ENCODE measurements around the gene ARCN1. TPM values are rescaled to one million over a fixed set of nuclear protein-coding genes. Genes with fewer than 3 reads are reported as not detected.
A peak's percentile ranks its signal among the peaks of the same experiment; 100 is the strongest.
"Not testable (repeated sequence)": the region's sequence is repeated elsewhere in the genome, so short reads cannot be mapped to it uniquely, and the experiment has no call there.

Gene ARCN1
- total and polyA plus RNA-seq, 4 donors: 67.6 to 170 (median 98.3) TPM

- DNase-seq: peak in 1 of 2 donors; percentile 51
- H3K27ac ChIP-seq (ENCODE audit: low read depth in 1 of 2, low read length in 2 of 2); ATAC-seq (ENCODE audit: low FRiP score); H3K4me3 ChIP-seq (ENCODE audit: low read length in 2 of 2); H3K36me3 ChIP-seq (ENCODE audit: control insufficient read depth in 1 of 2, insufficient read depth in 2 of 2, low read length in 1 of 2); H3K4me1 ChIP-seq (ENCODE audit: control insufficient read depth in 1 of 2, insufficient read depth in 2 of 2, low read length in 2 of 2); H3K27me3 ChIP-seq (ENCODE audit: control insufficient read depth in 1 of 2, insufficient read depth in 2 of 2, low read length in 1 of 2); H3K9me3 ChIP-seq (ENCODE audit: control insufficient read depth, low read length); intact Hi-C loops (cut with DNase I): not testable (repeated sequence)
- 76 to 82% methylated on average over 19 of the region's 19 CpGs for WGBS, 2 donors
These were observed 39.2 kb downstream of the ARCN1 start for GRCh38 chr11:118611433-118611795.

DNA sequence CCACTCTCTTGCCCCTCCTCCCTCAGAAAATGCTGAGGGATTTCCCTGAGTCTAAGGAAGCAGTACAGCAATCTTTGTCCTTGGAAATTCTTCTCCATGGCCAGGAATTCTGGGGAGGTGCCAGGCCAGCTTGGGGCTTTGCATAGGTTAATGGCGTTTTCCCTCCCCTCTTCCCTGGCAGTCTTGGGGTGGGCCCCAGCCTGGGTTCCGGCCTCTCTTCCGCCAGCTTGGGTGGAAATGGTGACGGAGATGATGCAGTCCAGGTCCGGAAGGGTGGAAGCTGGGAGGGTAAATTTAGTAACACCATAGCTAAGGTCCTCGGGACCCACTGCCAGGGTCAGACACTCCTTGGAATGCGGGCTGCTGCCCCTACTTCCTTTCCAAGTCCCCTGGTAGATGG is 40.2 kb downstream of the ARCN1 start:
- H3K27ac ChIP-seq (ENCODE audit: low read depth in 1 of 2, low read length in 2 of 2): peak overlapping the region; percentile 69 to 72
- DNase-seq (peak; percentile 66 to 85), ATAC-seq (ENCODE audit: low FRiP score) (no peak)
- intact Hi-C loops (cut with DNase I): no loop called here
- 4 to 5% methylated on average over 7 of the region's 7 CpGs for WGBS, 2 donors
- H3K9me3 ChIP-seq (ENCODE audit: control insufficient read depth, low read length): no peaks in the 10 kb centered on the region
- peaks cover 0 to 2% of the 10 kb centered on the region in 2 donors for H3K4me1 ChIP-seq (ENCODE audit: control insufficient read depth in 1 of 2, insufficient read depth in 2 of 2, low read length in 2 of 2)
- peaks cover 0 to 5% of the 10 kb centered on the region in 2 donors for H3K36me3 ChIP-seq (ENCODE audit: control insufficient read depth in 1 of 2, insufficient read depth in 2 of 2, low read length in 1 of 2)
- H3K4me3 ChIP-seq (ENCODE audit: low read length in 2 of 2): no peak overlapping the region
- no peaks in the 10 kb centered on the region for H3K27me3 ChIP-seq (ENCODE audit: control insufficient read depth in 1 of 2, insufficient read depth in 2 of 2, low read length in 1 of 2)

- 82 to 87% methylated on average over 7 of the region's 7 CpGs for WGBS, 2 donors
- intact Hi-C loops (cut with DNase I): no loop called here
- Histone ChIP-seq H3K27me3 (ENCODE audit: control insufficient read depth in 1 of 2, insufficient read depth in 2 of 2, low read length in 1 of 2) (no peaks in the 10 kb centered on the region), H3K36me3 (ENCODE audit: control insufficient read depth in 1 of 2, insufficient read depth in 2 of 2, low read length in 1 of 2) (peaks cover 0 to 5% of the 10 kb centered on the region in 2 donors), H3K4me1 (ENCODE audit: control insufficient read depth in 1 of 2, insufficient read depth in 2 of 2, low read length in 2 of 2) (peaks cover 0 to 2% of the 10 kb centered on the region in 2 donors), H3K27ac (ENCODE audit: low read depth in 1 of 2, low read length in 2 of 2) (no peak overlapping the region), H3K4me3 (ENCODE audit: low read length in 2 of 2) (no peak overlapping the region), H3K9me3 (ENCODE audit: control insufficient read depth, low read length) (no peaks in the 10 kb centered on the region)
- DNase-seq (peak in 1 of 2 donors; percentile 25), ATAC-seq (ENCODE audit: low FRiP score) (no peak)
These were observed 42.3 kb downstream of the ARCN1 start for GRCh38 chr11:118614511-118614910.

GRCh38 chr11:118615282-118615975 is 43.2 kb downstream of the ARCN1 start:
- DNase-seq: peak; percentile 28 to 49
- H3K36me3 ChIP-seq (ENCODE audit: control insufficient read depth in 1 of 2, insufficient read depth in 2 of 2, low read length in 1 of 2): peaks cover 0 to 5% of the 10 kb centered on the region in 2 donors
- no peaks in the 10 kb centered on the region for H3K27me3 ChIP-seq (ENCODE audit: control insufficient read depth in 1 of 2, insufficient read depth in 2 of 2, low read length in 1 of 2)
- no peak overlapping the region for H3K4me3 ChIP-seq (ENCODE audit: low read length in 2 of 2)
- peaks cover 0 to 5% of the 10 kb centered on the region in 2 donors for H3K4me1 ChIP-seq (ENCODE audit: control insufficient read depth in 1 of 2, insufficient read depth in 2 of 2, low read length in 2 of 2)
- ATAC-seq (ENCODE audit: low FRiP score): no peak
- intact Hi-C loops (cut with DNase I): no loop called here
- no peak overlapping the region for H3K27ac ChIP-seq (ENCODE audit: low read depth in 1 of 2, low read length in 2 of 2)
- H3K9me3 ChIP-seq (ENCODE audit: control insufficient read depth, low read length): no peaks in the 10 kb centered on the region
- WGBS, 2 donors: 71 to 81% methylated on average over 6 of the region's 6 CpGs

GRCh38 chr11:118615976-118616371 is 43.8 kb downstream of the ARCN1 start:
- H3K9me3 ChIP-seq (ENCODE audit: control insufficient read depth, low read length): no peaks in the 10 kb centered on the region
- no peaks in the 10 kb centered on the region for H3K27me3 ChIP-seq (ENCODE audit: control insufficient read depth in 1 of 2, insufficient read depth in 2 of 2, low read length in 1 of 2)
- intact Hi-C loops (cut with DNase I): no loop called here
- DNase-seq: peak; percentile 29 to 66
- no peak for ATAC-seq (ENCODE audit: low FRiP score)
- H3K27ac ChIP-seq (ENCODE audit: low read depth in 1 of 2, low read length in 2 of 2): no peak overlapping the region
- no peak overlapping the region for H3K4me3 ChIP-seq (ENCODE audit: low read length in 2 of 2)
- peaks cover 0 to 5% of the 10 kb centered on the region in 2 donors for H3K36me3 ChIP-seq (ENCODE audit: control insufficient read depth in 1 of 2, insufficient read depth in 2 of 2, low read length in 1 of 2)
- peaks cover 0 to 6% of the 10 kb centered on the region in 2 donors for H3K4me1 ChIP-seq (ENCODE audit: control insufficient read depth in 1 of 2, insufficient read depth in 2 of 2, low read length in 2 of 2)
- WGBS, 2 donors: 77 to 78% methylated on average over 5 of the region's 5 CpGs

DNA sequence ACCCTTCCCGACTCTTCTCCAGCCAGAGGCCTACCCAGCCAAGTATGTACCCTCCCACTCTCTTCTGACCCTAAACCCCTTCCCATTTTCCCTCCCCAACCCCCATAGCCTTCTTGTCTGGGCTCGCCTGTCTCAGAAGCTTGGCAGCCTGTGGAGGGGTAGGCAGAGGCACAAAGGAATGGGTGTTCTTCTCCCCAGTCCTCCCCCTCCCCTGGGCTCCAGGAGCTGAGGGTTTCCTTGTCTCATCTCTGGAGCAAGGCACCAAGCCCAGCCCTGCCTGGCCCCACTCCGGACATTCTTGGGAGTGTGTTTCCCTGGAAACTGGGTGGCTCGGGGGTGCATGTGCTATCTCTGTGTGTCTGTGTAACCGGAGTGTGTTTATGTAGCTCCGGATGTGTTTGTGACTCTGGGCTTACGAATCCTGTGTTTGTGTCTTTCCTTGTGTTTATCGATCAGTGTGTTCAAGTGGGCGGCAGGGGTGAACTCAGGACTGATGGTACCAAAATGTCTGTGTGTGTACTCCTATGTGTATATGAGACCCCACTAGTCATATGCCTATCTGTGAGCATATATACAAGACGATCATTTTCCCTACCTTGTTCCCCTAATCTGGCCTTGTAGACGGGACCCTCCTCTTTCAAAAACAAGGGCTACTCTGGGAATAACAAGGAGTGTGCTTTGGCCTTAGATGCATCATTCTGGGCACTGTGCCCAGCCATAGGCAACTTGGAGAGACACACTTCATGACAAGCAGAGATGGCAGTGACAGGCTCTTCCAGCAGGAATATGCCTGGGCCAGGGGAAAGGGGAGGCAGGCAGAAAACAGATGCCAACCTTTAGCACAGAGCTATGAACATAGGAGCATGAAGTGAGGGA is 46.1 kb downstream of the ARCN1 start:
- H3K36me3 ChIP-seq (ENCODE audit: control insufficient read depth in 1 of 2, insufficient read depth in 2 of 2, low read length in 1 of 2): peaks cover 0 to 5% of the 10 kb centered on the region in 2 donors
- H3K27me3 ChIP-seq (ENCODE audit: control insufficient read depth in 1 of 2, insufficient read depth in 2 of 2, low read length in 1 of 2): no peaks in the 10 kb centered on the region
- peak overlapping the region; percentile 85 to 88 for H3K27ac ChIP-seq (ENCODE audit: low read depth in 1 of 2, low read length in 2 of 2)
- H3K4me1 ChIP-seq (ENCODE audit: control insufficient read depth in 1 of 2, insufficient read depth in 2 of 2, low read length in 2 of 2): peaks cover 0 to 4% of the 10 kb centered on the region in 2 donors
- H3K4me3 ChIP-seq (ENCODE audit: low read length in 2 of 2): no peak overlapping the region
- 6 to 11% methylated on average over 11 of the region's 11 CpGs for WGBS, 2 donors
- DNase-seq: peak; percentile 86 to 87
- intact Hi-C loops (cut with DNase I): no loop called here
- no peaks in the 10 kb centered on the region for H3K9me3 ChIP-seq (ENCODE audit: control insufficient read depth, low read length)
- peak; percentile 61 for ATAC-seq (ENCODE audit: low FRiP score)

- Histone ChIP-seq H3K9me3 (ENCODE audit: control insufficient read depth, low read length) (no peaks in the 10 kb centered on the region), H3K27ac (ENCODE audit: low read depth in 1 of 2, low read length in 2 of 2) (peak overlapping the region; percentile 85 to 88), H3K4me3 (ENCODE audit: low read length in 2 of 2) (no peak overlapping the region), H3K4me1 (ENCODE audit: control insufficient read depth in 1 of 2, insufficient read depth in 2 of 2, low read length in 2 of 2) (peaks cover 0 to 4% of the 10 kb centered on the region in 2 donors), H3K27me3 (ENCODE audit: control insufficient read depth in 1 of 2, insufficient read depth in 2 of 2, low read length in 1 of 2) (no peaks in the 10 kb centered on the region), H3K36me3 (ENCODE audit: control insufficient read depth in 1 of 2, insufficient read depth in 2 of 2, low read length in 1 of 2) (peaks cover 0 to 5% of the 10 kb centered on the region in 2 donors)
- DNase-seq (peak; percentile 86 to 87), ATAC-seq (ENCODE audit: low FRiP score) (peak; percentile 77)
- intact Hi-C loops (cut with DNase I): loop anchor here in 1 of 2 donors (1.0 kb wide), 1 partner anchor 11 kb away; no protein-coding TSS in a partner anchor
- WGBS, 2 donors: 0 to 5% methylated on average over 4 of the region's 4 CpGs
These were observed 46.8 kb downstream of the ARCN1 start for GRCh38 chr11:118618991-118619375.

DNA sequence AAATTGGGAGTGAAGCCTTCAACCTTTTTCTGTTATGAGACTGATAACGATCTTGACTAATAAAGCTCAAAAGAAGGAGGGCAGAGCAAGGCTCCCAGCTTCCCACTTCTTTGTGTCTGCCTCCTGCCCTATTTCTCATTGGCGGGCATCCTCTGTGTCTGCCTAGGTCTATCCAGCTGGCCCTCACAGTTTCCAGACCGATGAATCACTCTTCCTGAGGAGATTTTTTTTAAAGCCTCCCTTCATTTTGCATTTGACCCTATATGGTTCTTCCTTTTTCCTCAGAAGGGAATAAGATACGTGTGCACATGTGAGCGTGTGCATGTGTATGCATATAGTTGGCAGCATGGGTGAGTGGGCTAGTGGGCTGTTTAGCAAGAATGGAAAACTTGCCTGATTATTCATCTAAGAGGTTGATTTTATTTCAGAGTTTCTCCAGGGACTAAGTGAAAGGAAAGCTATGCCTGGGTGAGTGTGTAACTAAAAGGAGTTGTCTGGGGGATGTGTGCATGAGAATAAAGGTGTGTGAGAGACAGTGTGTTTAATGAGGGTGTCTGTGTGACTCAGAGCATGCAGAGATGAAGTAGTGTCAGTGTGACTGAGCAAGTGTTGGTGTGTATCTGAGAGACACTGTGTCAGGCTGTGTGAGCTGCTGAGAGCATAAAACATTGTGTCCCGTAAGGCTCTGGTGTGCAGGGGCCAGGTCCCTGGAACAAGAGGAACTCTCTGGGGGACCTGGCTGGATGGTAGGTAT is 47.4 kb downstream of the ARCN1 start:
- WGBS, 2 donors: 11 to 14% methylated on average over 6 of the region's 6 CpGs

More for the DNA sequence above, 47.4 kb downstream of the ARCN1 start:
- no peak overlapping the region for H3K4me3 ChIP-seq (ENCODE audit: low read length in 2 of 2)
- H3K9me3 ChIP-seq (ENCODE audit: control insufficient read depth, low read length): no peaks in the 10 kb centered on the region
- DNase-seq (peak; percentile 85 to 89), ATAC-seq (ENCODE audit: low FRiP score) (peak; percentile 73)
- H3K27ac ChIP-seq (ENCODE audit: low read depth in 1 of 2, low read length in 2 of 2): peak overlapping the region; percentile 85 to 88
- peaks cover 0 to 3% of the 10 kb centered on the region in 2 donors for H3K36me3 ChIP-seq (ENCODE audit: control insufficient read depth in 1 of 2, insufficient read depth in 2 of 2, low read length in 1 of 2)
- no peaks in the 10 kb centered on the region for H3K27me3 ChIP-seq (ENCODE audit: control insufficient read depth in 1 of 2, insufficient read depth in 2 of 2, low read length in 1 of 2)
- intact Hi-C loops (cut with DNase I): loop anchor here in 1 of 2 donors (1.0 kb wide), 1 partner anchor 11 kb away; no protein-coding TSS in a partner anchor
- H3K4me1 ChIP-seq (ENCODE audit: control insufficient read depth in 1 of 2, insufficient read depth in 2 of 2, low read length in 2 of 2): peaks cover 0 to 4% of the 10 kb centered on the region in 2 donors
